Loucy (cell line): ENCODE measurements around the gene SUN2.

ENCODE experiments used
- H2AFZ ChIP-seq: fragments of 200-600 bp; sonication (generic); 2 replicates; pipeline ENCODE4 v1.6.0; 2016; ENCODE audit warnings: antibody characterized with exemption, mild to moderate bottlenecking, low read length, moderate library complexity
- H3F3A ChIP-seq: fragments of 200-600 bp; 2 replicates; pipeline ENCODE4 v1.6.0; 2016; ENCODE audit warnings: antibody characterized with exemption, low read depth, mild to moderate bottlenecking
- H3K27me3 ChIP-seq: fragments of 200-600 bp; sonication (generic); 2 replicates; pipeline ENCODE4 v1.6.1; 2014; ENCODE audit warnings: low read length, mild to moderate bottlenecking; ENCODE audit not compliant: insufficient read depth, poor library complexity, severe bottlenecking
- H3K36me3 ChIP-seq: fragments of 200-600 bp; sonication (generic); 2 replicates; pipeline ENCODE4 v1.6.1; 2016; ENCODE audit warnings: low read length; ENCODE audit not compliant: insufficient read depth
- H3K4me1 ChIP-seq: fragments of 200-600 bp; sonication (generic); 2 replicates; pipeline ENCODE4 v1.5.1; 2014; ENCODE audit warnings: low read length, mild to moderate bottlenecking; ENCODE audit not compliant: insufficient read depth, poor library complexity, severe bottlenecking
- H3K4me2 ChIP-seq: fragments of 200-600 bp; sonication (generic); 2 replicates; pipeline ENCODE4 v1.6.0; 2014; ENCODE audit warnings: antibody characterized with exemption, low read length, low read depth, mild to moderate bottlenecking; ENCODE audit not compliant: poor library complexity, severe bottlenecking
- H3K4me3 ChIP-seq: fragments of 200-600 bp; sonication (generic); 2 replicates; pipeline ENCODE4 v1.5.1; 2014; ENCODE audit warnings: low read length, mild to moderate bottlenecking, mixed read lengths; ENCODE audit not compliant: poor library complexity, severe bottlenecking
- H3K79me2 ChIP-seq: fragments of 200-600 bp; sonication (generic); 2 replicates; pipeline ENCODE4 v1.6.1; 2014; ENCODE audit warnings: low read length; ENCODE audit not compliant: insufficient read depth
- H3K9ac ChIP-seq: fragments of 200-600 bp; sonication (generic); 2 replicates; pipeline ENCODE4 v1.6.0; 2014; ENCODE audit warnings: mild to moderate bottlenecking, low read depth, low read length, moderate library complexity; ENCODE audit not compliant: poor library complexity, severe bottlenecking
- H3K9me2 ChIP-seq: fragments of 200-600 bp; sonication (generic); replicated peaks from 2 replicates; pipeline ENCODE4 v1.6.1; 2016; ENCODE audit warnings: low read depth, low read length, mixed read lengths
- H3K9me3 ChIP-seq: fragments of 200-600 bp; sonication (generic); 2 replicates; pipeline ENCODE4 v1.6.1; 2014; ENCODE audit warnings: mild to moderate bottlenecking, antibody characterized with exemption, low read length, low read depth; ENCODE audit not compliant: insufficient read depth
- H4K20me1 ChIP-seq: fragments of 200-600 bp; sonication (generic); 2 replicates; pipeline ENCODE4 v1.6.0; 2014; ENCODE audit warnings: antibody characterized with exemption, low read length, mild to moderate bottlenecking; ENCODE audit not compliant: insufficient read depth, poor library complexity, severe bottlenecking
- EZH2phosphoT487 ChIP-seq: fragments of 200-600 bp; IDR thresholded peaks from 2 replicates; pipeline ENCODE4 v1.6.1; 2018; ENCODE audit warnings: antibody characterized with exemption, mild to moderate bottlenecking, moderate library complexity, borderline replicate concordance
- TF ChIP-seq, protein P1 (sequence below): fragments of 200-600 bp; sonication (generic); conservative IDR thresholded peaks from 2 replicates; pipeline ENCODE4 v1.5.1; 2014; ENCODE audit warnings: mild to moderate bottlenecking, antibody characterized with exemption, low read length

SUN2 gene

DNA sequence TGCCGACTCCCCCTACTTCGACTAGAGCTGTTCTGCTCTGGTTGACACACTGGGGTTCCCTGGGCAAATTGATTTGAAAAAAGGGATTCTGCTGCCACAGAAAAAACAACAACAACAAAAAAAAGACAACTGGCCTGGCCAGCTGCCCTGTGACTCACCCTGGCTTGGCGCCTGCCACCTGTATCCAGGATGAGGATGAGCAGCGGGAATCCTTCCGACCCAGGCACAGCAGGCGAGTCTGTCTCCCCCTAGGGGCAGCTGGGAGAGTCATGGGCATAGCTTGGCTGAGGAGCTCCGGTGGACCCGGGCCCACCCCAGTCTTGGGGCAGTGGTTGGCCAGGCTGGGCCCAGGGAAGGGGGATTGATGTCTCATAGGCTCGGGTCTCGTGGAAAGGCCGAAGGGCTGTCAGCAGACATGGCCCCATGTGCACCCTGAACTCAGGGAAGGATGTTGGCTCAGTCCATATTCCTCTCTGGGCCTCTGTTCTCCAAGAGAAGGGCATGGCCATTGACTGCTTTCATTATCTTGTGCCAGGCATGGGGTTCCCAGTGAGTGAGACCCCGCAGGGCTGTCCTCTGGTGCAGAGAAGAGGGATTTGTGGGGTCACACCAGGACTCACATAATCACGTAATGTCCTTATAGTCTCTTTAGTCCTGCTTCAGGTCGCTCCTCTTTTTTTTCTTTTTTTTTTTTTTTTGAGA lies 10.4 kb upstream of the SUN2 start:
- Histone ChIP-seq H4K20me1 (no peaks in the 10 kb centered on the region), H3K79me2 (no peaks in the 10 kb centered on the region), H3K9me3 (no peaks in the 10 kb centered on the region), H3K9ac (peak overlapping the region; percentile 35), H3K36me3 (no peaks in the 10 kb centered on the region), H2AFZ (no peak overlapping the region), H3K4me2 (no peak overlapping the region), H3K27me3 (no peaks in the 10 kb centered on the region), H3F3A (no peaks in the 10 kb centered on the region), H3K4me3 (no peak overlapping the region), H3K4me1 (no peaks in the 10 kb centered on the region), H3K9me2 (no peaks in the 10 kb centered on the region)
- TF ChIP-seq, protein P1, sequence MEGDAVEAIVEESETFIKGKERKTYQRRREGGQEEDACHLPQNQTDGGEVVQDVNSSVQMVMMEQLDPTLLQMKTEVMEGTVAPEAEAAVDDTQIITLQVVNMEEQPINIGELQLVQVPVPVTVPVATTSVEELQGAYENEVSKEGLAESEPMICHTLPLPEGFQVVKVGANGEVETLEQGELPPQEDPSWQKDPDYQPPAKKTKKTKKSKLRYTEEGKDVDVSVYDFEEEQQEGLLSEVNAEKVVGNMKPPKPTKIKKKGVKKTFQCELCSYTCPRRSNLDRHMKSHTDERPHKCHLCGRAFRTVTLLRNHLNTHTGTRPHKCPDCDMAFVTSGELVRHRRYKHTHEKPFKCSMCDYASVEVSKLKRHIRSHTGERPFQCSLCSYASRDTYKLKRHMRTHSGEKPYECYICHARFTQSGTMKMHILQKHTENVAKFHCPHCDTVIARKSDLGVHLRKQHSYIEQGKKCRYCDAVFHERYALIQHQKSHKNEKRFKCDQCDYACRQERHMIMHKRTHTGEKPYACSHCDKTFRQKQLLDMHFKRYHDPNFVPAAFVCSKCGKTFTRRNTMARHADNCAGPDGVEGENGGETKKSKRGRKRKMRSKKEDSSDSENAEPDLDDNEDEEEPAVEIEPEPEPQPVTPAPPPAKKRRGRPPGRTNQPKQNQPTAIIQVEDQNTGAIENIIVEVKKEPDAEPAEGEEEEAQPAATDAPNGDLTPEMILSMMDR = peak; percentile 85
- no peak for TF ChIP-seq EZH2phosphoT487

DNA sequence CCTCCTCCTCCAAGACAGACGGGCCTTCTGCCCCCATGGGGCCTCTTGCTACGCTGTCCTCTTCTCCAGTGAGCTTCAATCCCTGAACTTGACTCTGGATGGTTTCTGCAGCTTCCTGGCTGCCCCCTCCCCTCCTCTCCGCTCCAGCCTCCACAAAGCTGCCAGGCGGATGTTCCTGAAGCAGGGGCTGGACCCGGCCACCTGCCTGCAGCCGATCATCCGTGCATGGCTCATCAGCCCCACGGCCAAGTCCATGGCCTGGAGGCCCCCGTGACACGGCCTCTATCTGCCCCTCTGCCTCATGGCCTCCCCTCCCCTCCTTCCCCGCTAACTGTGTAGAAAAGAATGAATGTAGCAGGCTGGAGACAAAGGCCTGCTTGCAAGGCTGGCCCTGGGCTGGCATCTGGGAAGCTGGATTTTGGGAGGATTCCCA lies 6.8 kb upstream of the SUN2 start:
- no peak overlapping the region for H2AFZ ChIP-seq
- H4K20me1 ChIP-seq = no peaks in the 10 kb centered on the region
- no peaks in the 10 kb centered on the region for H3K36me3 ChIP-seq
- no peaks in the 10 kb centered on the region for H3K9me3 ChIP-seq
- peaks cover 12% of the 10 kb centered on the region for H3K4me1 ChIP-seq
- H3K9me2 ChIP-seq = no peaks in the 10 kb centered on the region
- peaks cover 9% of the 10 kb centered on the region; the same call in 1 of the 2 replicates for H3K79me2 ChIP-seq
- no peak overlapping the region for H3K4me3 ChIP-seq
- no peaks in the 10 kb centered on the region for H3F3A ChIP-seq
- no peak overlapping the region for H3K4me2 ChIP-seq
- H3K27me3 ChIP-seq = no peaks in the 10 kb centered on the region
- TF ChIP-seq, protein P1 = no peak
- TF ChIP-seq EZH2phosphoT487 = no peak
- no peak overlapping the region for H3K9ac ChIP-seq

DNA sequence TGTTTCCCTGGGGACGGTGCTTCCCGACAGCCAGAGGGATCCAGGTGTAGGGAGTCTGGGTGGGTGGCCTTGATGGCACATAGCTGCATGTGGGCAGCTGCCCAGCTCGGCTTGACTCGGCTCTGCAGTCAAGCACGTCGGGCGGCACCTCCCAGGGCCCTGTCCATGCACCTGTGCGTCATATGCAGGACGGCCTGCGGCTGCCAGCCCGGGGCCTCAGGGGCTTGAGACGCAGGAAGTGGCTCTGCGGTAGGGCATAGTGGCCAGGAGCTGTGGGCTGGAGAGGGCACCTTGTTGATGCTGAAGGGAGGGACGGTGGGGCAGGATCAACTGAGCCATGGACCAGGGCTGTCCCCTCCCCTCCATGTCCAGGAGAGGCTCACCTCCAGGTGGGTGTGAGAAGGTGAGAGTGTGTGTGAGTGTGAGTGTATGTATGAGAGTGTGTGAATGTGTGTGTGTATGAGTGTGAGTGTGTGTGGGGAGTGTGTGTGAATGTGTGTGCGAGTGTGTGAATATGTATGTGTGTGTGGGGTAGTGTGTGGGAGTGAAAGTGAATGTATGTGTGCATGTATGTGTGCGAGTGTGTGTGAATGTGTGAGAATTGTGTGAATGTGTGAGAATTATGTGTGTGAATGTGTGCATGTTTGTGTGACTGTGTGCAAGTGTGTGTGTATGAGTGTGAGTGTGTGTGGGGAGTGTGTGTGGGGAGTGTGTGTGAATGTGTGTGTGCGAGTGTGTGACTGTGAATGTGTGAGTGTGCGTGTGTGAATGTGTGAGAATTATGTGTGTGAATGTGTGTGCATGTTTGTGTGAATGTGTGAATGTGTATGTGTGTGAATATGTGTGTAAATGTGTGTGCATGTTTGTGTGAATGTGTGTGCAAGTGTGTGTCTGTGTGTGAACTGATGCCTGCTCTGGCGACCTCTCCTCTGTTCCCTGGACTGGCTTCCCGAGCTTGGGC lies 5.7 kb upstream of the SUN2 start:
- H3K9me3 ChIP-seq = no peaks in the 10 kb centered on the region
- no peak overlapping the region for H3K4me3 ChIP-seq
- H3K79me2 ChIP-seq = peaks cover 19% of the 10 kb centered on the region
- no peak overlapping the region for H3K4me2 ChIP-seq
- no peak overlapping the region for H3K9ac ChIP-seq
- no peak overlapping the region for H2AFZ ChIP-seq
- H3K27me3 ChIP-seq = no peaks in the 10 kb centered on the region
- no peaks in the 10 kb centered on the region for H3K9me2 ChIP-seq
- H3K4me1 ChIP-seq = peaks cover 22% of the 10 kb centered on the region
- no peaks in the 10 kb centered on the region for H4K20me1 ChIP-seq
- TF ChIP-seq, protein P1 = no peak
- no peak for TF ChIP-seq EZH2phosphoT487
- H3F3A ChIP-seq = no peaks in the 10 kb centered on the region
- no peaks in the 10 kb centered on the region for H3K36me3 ChIP-seq
